ENCODE results near the gene EXOSC7.
"Not testable (repeated sequence)": the region's sequence is repeated elsewhere in the genome, so short reads cannot be mapped to it uniquely, and the experiment has no call there.

The EXOSC7 gene

DNA sequence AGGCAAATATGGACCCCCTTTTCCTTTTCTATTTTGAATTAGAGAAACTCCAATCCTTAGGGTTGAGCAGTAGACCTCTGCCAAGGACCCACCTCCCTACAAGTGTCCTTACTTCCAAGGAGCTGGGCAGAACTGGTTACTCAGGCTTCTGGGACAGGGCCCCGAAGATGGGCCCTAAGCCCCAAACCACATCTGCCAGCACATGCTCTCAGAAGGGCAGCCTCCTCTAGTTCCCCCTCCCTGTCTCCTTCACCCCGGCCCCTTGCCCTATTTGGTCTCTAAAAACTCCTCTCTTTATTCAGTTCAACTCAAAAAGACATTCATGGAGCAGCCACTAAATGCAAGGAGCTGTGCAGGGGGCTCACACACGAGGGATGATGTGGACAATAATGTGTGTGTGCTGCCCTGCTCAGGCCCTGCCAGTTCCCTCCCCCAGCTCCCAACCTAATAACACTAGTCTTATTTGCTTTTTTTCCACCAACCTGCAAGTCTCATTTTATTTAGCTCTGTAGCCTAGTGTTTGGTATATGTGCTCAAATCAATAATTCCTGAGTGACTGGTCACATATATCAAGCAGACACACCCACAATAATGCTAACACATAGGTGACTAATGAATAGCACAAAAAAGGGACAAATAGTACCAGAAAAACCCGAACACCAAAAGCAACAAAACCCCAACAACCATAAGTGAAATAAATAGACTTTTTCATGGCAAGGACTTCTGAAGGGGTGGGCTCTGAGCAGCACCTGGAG is 12.3 kb upstream of the EXOSC7 start:
- FAIRE-seq: no peak

DNA sequence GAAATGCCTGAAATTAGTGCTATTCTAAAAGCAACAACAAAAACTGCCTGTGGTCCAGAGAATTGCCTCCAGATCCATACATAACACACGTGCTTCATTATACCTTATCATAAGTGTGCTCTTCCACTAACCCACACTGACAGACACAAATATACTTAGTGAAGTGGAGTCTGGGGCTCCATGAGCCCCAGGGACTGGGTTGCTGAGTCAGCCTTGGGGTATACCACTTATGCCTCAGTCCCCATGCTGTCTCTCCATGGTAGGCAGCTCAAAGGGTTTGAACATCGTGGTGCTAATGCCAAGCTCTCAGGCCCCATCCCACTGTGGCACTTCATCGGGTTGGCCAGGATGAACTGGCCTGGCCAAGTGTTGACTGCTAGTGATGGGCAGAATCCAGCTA is 10.9 kb upstream of the EXOSC7 start:
- no peak for FAIRE-seq

DNA sequence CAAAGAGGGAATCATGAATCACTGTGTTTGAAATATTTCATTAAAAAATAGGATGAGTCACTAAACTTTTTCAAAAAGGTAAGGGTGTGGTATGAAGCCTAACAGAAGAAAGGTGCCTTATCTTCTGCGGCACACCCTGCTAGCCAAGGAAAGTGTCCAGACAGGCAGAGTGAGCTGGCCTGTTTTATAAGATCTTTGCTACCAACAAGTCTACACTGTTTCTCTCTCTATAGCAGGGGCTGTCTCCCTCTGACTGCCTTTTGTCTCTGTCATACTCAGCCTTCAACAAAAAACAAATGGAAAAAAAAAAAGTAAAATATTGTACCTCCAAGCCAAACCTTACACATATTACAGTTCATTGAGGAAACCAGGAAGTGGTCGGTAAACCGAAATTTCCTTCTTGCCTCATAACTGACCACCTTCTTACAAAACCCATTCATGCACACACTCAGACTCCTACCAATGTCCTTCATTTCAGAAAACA is 9.2 kb upstream of the EXOSC7 start:
- no peak for FAIRE-seq

DNA sequence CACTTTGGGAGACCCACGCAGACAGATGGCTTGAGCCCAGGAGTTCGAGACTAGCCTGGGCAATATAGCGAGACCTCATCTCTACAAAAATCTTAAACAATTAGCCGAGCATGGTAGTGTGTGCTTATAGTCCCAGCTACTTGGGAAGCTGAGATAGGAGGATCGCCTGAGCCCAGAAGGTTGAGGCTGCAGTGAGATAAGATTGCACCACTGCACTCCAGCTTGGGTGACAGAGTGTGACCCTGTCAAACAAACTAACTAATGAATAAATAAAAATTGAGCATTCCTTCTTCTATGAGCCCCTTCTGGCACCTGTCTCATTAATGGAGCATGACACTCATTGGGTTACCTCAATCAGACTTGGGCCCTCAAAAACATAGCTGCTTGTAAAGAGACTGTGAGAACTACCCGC is 7.6 kb upstream of the EXOSC7 start:
- FAIRE-seq: no peak

DNA sequence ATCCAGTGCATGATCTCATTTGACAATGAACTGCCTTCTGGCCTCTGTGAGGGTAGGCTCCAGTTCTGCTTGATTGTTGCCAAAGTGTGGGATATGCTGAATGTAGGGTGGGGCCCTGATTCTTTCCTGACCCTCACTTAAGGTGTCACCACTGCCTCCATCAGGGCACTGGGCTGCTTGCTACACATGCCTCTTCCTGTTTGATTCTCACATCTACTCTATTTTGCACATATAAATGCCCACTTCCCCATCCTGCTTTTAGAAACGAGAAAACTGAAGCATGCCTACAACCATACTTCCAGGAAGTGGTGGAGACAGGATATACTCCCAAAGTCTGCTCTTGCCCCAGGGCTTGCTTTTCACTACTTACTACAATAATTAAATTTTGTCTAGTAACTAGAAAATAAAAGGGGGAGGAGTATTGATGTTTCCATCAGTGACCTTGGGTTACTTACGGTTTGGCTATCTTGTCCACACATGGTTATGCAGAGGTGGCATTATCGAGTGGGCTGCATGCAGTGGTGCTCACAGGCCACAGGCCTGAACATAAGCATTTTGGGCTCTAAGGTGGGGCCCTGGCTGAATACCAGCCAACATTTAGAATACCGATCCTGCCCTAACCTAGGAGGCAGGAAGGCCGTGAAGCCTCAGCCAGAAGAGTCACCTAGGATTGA is 6.8 kb upstream of the EXOSC7 start:
- no peak for FAIRE-seq

DNA sequence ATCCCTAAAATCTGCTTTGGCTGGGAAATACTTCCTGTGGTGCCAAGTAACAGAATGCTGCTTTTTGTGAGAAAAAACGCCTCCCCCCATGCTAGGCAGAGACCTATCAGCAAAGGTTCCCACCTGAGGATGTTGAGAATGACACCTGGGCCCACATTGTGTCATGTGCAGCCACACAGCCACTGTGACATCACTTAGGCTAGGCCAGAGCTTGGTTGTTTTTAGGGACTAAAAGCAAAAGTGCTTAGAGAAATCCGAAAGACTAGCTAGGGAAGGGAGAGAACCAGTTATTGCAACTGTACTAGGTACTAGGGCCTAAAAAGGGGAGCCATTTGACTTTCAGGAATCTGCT is 6.2 kb upstream of the EXOSC7 start:
- no peak for FAIRE-seq

DNA sequence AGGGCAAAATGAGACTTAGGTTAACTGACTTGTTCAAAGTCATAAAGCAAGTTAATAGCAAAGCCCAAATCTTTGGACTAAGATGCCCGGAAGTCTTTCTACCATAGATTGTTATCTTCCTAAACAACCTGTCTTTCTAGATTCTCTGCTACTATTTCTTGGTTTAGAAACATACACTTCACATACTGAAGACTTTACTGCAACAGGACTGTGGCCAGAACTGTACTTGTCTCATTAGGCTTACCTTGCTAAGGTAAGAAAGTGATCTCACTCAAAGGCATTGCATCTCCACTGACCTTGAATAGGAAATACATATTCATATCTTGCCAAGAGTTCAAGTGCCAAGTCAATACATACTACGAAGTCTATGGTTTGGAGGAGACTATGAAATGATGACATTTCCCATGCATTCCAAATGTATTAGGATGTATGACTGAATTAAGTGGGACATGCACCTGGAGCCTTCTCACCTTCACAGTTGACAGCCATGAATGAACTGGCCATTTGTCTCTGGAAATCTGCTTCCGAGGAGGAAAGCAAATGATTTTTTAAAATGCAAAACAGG is 5.0 kb upstream of the EXOSC7 start:
- no peak for FAIRE-seq

DNA sequence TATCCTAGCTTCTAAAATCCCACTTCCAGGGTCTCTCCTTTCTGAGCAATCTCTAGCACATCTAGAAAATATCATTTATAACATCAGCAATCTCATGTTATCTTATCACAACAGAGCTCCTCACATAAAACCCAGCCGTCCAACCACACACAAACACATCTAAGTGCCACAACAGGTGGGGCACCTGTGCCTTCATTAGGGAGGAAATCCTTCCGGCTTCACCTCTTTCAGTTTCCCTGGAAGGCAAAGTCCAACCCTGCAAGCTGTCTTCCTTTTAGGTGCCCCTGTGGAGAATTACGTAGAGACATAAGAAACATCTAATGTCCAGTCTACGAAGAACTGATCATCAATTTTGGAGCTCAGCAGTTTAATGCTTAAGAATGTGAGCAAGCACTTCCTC is 1.6 kb upstream of the EXOSC7 start:
- no peak for FAIRE-seq

DNA sequence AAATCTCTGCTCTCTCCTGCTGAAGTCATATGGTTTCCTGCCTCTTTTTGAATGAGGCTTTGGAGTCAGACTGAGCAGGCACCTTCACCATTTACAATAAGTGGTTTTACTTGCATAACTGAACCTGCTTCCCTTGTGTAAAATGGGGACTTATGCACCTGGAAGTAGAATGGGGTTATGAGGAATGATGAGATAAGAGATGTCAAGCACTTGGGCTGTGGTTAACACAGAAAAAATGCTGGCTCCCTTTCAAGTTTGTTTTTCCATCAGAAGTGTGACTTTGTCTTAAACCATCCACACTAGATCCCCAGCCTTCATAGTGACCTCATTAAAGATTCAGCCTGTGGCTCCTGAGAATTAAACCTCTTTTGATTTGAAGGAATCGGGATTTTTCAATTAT is 5.2 kb downstream of the EXOSC7 start:
- no peak for FAIRE-seq

DNA sequence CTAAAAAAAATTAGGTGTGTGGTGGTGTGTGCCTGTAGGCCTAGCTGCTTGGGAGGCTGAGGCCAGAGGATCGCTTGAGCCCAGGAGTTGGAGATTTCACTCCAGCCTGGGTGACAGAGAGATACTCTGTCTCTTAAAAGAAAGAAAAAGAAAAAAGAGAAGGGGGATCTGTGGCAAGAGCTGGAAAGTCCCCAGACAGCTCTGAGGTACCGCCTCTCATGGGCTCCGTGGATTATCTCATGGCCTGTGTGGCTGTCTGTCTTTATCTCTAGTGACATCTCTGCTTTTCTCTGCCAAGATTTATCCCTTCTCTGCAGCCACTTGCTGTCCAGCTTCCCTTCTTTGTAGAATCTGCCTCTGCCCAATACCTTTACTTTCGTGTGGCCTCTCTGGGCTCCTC is 5.7 kb downstream of the EXOSC7 start:
- no peak for FAIRE-seq

DNA sequence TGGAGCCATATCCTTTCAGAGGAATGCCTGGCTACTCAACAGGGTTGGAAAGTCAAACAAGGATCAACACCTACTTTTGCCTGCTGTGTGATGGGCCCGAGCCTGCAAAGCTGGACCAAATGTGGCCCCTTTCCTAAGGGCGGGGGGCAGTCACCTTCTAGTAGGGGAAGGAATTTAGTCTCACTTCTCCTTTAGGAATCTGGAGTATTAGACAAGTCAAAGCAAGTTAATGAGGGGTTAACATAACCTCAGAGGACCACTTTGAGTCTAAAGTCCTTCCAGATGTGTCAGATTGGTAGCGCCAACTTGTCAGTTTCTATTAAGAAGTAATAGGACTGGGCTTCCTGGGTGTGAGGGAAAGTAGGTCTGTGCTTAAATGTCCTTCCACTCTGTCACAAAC is 6.8 kb downstream of the EXOSC7 start:
- no peak for FAIRE-seq

DNA sequence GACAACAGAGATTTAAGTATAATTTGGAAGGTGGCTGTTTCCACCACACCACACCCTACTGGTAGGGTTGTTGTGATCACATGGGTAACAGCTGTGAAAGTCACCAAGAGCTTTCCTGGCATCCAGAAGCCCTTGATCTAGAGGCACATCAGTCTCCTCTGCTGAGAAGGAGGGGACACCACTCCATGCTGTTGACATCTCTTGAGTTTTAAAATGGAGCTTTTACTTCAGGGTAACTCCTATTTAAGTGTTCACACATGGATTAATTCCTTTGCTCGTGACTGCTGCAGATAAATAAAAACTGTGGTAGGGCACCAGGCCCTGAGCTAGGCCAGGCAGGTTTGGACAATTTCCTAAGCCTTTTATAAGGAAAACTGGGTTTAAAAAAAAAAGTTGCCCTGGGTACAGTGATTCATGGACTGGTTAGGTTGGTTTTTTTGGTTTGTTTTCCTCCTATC is 7.5 kb downstream of the EXOSC7 start:
- no peak for FAIRE-seq

DNA sequence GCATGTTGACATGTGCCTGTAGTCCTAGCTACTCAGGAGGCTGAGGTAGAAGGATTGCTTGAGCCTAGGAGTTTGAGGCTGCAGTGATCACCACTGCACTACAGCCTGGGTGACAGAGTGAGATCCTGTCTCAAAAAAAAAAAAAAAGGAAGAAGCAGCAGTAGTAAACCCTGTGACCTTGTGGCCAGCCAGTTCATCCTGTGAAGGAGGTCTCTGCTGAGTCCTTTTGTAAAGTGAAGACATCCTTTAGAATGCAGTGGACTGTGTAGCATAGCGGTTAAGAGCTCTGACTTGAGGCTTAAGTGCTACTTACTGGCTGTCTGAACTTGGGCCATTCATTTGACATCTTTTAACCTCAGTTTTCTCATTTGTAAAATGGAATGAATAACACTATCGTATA is 8.3 kb downstream of the EXOSC7 start:
- no peak for FAIRE-seq

DNA sequence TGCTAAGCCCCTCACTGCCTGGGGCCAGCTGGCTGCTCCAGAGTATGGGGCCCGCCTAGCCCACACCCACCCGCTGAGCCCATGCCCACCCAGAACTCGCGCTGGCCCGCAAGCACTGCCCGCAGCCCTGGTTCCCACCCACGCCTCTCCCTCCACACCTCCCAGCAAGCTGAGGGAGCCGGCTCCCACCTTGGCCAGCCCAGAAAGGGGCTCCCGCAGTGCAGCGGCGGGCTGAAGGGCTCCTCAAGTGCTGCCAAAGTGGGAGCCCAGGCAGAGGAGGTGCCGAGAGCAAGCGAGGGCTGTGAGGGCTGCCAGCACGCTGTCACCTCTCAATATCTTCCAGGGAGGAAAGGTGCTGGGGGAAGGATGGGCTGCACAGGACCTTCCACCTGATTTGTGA is 10.3 kb downstream of the EXOSC7 start:
- not testable (repeated sequence) for FAIRE-seq

DNA sequence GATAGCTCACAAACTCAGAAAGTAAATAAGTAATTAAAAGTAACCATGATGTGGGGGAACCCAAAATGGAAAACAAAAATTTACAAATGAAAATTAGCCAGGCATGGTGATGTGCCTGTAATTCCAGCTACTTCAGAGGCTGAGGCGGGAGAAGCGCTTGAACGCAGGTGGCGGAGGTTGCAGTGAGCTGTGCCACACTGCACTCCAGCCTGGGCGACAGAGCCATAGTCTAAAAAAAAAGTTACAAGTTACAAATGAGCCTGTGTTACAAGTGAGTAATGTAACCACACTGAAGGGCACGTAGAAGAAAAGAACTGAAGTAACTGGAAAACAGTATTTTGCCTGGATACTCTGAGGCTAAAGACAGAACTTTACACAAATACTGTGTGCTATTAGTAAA is 11.3 kb downstream of the EXOSC7 start:
- no peak for FAIRE-seq

DNA sequence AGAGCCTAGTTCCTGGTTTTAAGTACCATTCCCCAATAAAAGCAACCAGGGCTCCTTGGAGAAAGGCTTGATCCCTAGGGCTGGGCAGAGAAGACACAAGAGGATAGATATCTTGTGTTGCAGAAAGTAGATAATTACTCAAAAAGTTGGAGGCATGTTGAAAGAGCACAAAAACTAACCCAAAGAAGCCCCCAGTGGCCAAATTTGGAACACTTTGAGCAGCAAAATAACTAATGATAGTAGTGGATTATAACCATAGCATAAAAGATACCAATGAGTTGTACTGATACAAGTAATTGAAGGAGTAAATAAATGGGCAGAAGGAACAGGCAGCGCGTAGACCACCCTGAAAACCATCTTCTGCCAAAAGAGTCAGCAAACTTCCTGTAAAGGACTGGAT is 12.0 kb downstream of the EXOSC7 start:
- FAIRE-seq: no peak

DNA sequence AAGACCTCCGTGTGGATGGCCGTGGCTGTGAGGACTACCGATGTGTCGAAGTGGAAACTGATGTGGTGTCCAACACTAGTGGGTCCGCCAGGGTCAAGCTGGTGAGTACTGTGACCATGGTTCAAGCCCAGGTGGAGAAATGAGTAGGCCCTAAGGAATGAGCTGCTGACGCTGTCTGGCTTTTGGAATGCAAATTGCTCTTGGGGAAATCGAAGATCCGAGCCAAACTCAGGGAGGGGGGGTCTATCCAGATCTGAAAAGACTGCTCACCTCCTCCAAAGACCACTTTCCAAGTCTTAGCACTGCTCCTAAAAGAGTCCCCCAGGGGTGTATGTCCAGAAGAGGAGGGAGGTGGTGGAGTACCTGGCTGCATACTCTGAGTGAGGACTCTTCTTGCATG is 13.1 kb downstream of the EXOSC7 start:
- FAIRE-seq: no peak

DNA sequence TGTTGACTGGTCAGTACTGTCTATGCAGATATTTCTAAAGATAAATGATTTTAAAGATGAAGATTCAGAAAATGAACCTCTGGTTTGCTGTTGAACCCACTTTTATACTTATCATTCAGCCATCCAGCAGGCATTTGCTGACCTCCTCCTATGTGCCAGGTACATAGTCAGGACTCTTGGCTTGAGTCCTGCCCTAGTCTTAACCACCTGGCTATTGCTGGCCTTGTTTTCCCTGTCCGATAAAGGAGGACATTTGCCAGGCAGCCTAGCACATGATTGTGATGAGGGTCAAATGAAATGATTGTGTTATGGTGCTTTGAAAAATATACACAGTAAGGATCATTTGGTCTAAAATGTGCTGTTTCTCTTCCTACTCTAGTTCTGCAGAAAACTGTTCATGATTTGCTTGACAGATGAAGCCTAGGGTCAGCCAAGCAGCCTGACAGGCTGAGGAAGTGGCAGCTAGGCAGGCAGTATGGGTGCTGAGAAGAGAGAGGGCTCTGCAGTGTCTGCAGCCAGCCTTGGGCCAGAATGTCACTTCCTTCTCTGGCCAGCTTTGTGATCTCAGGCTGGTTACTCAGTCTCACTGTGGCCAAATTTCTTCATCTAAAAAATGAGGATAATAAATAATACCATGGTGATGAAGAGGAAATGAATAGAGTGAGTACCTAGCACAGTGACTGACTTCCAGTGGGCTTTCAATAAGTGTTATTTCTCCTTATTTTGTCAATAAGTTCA is 13.8 kb downstream of the EXOSC7 start:
- FAIRE-seq: no peak

DNA sequence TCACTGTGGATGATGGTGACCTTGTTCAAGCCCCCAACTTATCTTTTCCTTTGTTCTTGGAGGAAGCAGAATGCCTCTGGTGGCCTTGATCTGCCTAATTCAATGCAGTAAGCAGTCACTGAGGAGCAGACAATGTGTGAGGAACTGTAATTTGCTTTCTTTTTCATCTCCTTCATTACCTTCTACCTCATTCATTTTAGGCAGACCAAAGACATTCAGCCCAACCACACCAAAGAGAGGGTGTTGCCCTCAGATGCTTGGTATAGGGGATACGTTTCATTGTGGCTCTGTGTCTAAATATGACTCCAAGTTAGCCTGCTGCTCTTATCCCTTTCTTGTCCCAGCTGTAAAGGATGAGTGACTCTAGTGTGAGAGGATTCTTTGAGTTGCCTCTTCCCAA is 15.3 kb downstream of the EXOSC7 start:
- no peak for FAIRE-seq

DNA sequence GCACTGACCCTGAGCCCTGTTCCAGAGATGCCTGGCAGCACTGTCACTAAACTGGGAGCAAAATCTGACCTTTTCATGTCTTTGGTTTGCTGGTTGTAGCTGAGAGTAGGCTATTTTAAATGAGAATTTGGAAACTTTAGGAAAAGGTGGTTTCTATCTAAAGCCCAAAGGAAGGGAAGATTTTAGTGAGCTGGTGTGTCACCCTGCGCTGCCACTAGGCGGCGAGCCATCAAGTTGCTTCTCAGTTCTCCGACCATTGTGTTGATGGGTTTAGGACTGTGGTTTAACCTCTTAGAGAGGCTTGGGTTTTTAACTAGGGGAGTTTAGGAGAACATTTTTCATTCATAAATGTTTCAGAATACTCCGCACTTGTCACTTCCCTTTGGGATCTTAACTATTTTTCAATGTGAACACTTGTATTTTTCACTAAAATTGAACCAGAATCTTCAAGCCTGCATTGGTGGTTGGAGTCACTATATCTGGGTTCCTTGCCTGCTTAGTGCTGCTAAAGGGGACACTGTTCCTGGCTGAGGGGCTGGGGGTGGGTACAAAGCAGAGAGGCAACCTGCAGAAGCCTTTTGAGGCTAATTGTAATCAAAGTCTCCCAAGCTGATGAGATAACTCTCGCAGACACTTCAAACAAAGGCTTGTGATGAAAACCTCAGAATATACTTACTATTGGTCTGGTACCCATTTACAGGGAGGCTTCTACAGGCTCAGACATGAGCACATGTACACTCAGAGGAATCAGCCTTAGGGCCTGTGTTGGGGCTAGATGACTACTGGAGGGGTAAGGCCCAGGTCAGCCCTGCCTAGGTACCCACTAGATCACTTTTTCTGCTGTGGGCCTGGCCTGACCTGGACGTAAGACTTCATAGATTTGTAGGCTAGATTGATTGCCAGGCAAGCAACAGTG is 16.8 kb downstream of the EXOSC7 start:
- FAIRE-seq: no peak

DNA sequence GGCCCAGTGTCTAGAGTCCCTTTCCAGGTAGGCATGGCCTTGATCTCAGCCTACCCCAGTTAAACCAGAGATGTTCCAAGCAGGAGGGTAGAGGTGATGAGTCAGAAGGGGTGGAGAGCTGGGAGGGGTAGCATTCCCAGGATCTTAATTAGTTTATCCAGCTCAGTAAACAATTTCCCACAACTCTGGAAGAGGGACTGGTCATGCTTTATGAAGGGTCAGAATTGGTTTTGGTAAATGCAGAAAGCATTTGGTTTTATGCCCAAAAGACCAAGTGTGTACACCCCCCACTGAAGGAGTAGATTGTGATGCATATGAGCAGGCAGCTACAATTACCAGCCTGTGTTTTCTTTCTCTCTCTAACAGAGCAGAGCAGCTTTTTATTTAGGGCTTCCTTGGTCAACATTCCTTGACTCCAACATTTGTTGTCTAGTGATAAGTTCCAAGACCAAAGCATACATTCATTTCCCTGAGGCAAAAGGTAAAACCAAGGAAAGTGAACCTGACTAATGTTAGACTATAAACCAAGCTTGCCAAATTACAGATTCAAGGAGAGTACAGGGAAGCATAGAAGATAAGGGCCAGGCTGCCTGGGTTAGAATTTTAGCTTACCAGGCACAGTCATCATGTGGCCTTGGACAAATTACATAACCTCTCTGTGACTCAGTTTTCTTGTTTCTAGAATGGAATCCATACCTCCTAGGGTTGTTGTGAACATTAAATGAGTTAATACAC is 17.6 kb downstream of the EXOSC7 start:
- no peak for FAIRE-seq
